NCI-H446 (cell line): ENCODE data around the gene AGTR1.
"Not testable (repeated sequence)": the region's sequence is repeated elsewhere in the genome, so short reads cannot be mapped to it uniquely, and the experiment has no call there.

Experiments
- DNase-seq, 2 experiments: peaks; one replicate each; lab custom pipeline; 2025; lab: John Stamatoyannopoulos, UW

Gene AGTR1

GRCh38 chr3:148758303-148758884, 60.7 kb downstream of the AGTR1 start:
- DNase-seq: no peak

- peak; percentile 2 to 13 for DNase-seq
Measured at GRCh38 chr3:148759430-148759829, 61.7 kb downstream of the AGTR1 start.

- DNase-seq: no peak
Measured at GRCh38 chr3:148763156-148763680, 65.5 kb downstream of the AGTR1 start.

- DNase-seq: peak in 1 of 2 experiments; percentile 36
Measured at GRCh38 chr3:148763986-148764935, 66.6 kb downstream of the AGTR1 start.

GRCh38 chr3:148772361-148772760, 74.7 kb downstream of the AGTR1 start:
- DNase-seq: no peak

- no peak for DNase-seq
Measured at GRCh38 chr3:148772835-148773234, 75.1 kb downstream of the AGTR1 start.

GRCh38 chr3:148773805-148774204, 76.1 kb downstream of the AGTR1 start:
- DNase-seq: no peak

- DNase-seq: no peak
Measured at GRCh38 chr3:148778926-148779325, 81.2 kb downstream of the AGTR1 start.

GRCh38 chr3:148785026-148785425, 87.3 kb downstream of the AGTR1 start:
- DNase-seq: not testable (repeated sequence)

- DNase-seq: not testable (repeated sequence)
Measured at GRCh38 chr3:148786159-148786558, 88.5 kb downstream of the AGTR1 start.

GRCh38 chr3:148789146-148789545, 91.4 kb downstream of the AGTR1 start:
- DNase-seq: no peak

GRCh38 chr3:148789906-148790305, 92.2 kb downstream of the AGTR1 start:
- DNase-seq: no peak

GRCh38 chr3:148790370-148790769, 92.7 kb downstream of the AGTR1 start:
- no peak for DNase-seq

GRCh38 chr3:148790851-148791735, 93.4 kb downstream of the AGTR1 start:
- DNase-seq: peak; percentile 29 to 63

GRCh38 chr3:148791920-148792319, 94.2 kb downstream of the AGTR1 start:
- peak in 1 of 2 experiments; percentile 22 for DNase-seq

- DNase-seq: no peak
Measured at GRCh38 chr3:148792516-148792915, 94.8 kb downstream of the AGTR1 start.
